GM23248 (cell line): ENCODE results near the gene MAP1S.

ENCODE experiments used
- EZH2 ChIP-seq: fragments of 200-600 bp; sonication (generic); IDR thresholded peaks from 2 replicates; pipeline ENCODE4 v1.6.1; 2018; ENCODE audit warnings: antibody characterized with exemption, mild to moderate bottlenecking; ENCODE audit not compliant: insufficient read depth, poor library complexity, severe bottlenecking
- EZH2phosphoT487 ChIP-seq: fragments of 200-600 bp; sonication (generic); IDR thresholded peaks from 2 replicates; pipeline ENCODE4 v1.6.1; 2018; ENCODE audit warnings: antibody characterized with exemption, moderate library complexity, mild to moderate bottlenecking, low read depth; ENCODE audit not compliant: insufficient read depth

- TF ChIP-seq EZH2: no peak
- no peak for TF ChIP-seq EZH2phosphoT487
Observed at GRCh38 chr19:17671906-17672305, 47.4 kb upstream of the MAP1S start.
